Endothelial cell of umbilical vein (primary cell): ENCODE results near the gene KLK3. TPM values are rescaled to one million over a fixed set of nuclear protein-coding genes. Genes with fewer than 3 reads are reported as not detected.

Source experiments
- BruUV-seq: library from RNA; stranded (reverse); fragments of 400-500 nt; replicated peaks from 2 replicates; lab custom pipeline; 2021; lab: Mats Ljungman, UMichigan
- CTCF ChIA-PET: fragments of 300-600, 350-600 bp; sonication (Branson Sonifier 250); formaldehyde crosslinking; loops from one replicate; lab custom pipeline; 2021; ENCODE audit warnings: antibody characterized with exemption, inconsistent platforms; lab: Charles Lee
- POLR2A ChIA-PET: fragments of 300-600, 350-600 bp; sonication (Branson Sonifier 250); formaldehyde crosslinking; loops from one replicate; lab custom pipeline; 2021; ENCODE audit warnings: antibody characterized with exemption, inconsistent platforms; lab: Charles Lee
- DNase-seq: peaks from one replicate; pipeline ENCODE4 v3.0.0-alpha.2; 2011; ENCODE audit warnings: low read depth, low spot score
- FAIRE-seq: peaks from 2 replicates; lab custom pipeline; 2011; peaks lifted over from hg19 to GRCh38; lab: Jason Lieb, UNC
- H2AFZ ChIP-seq: 2 replicates; pipeline ENCODE4 v1.6.0; 2012; ENCODE audit warnings: low read depth, low read length, control low read depth, inconsistent platforms
- H3K27ac ChIP-seq: 2 replicates; pipeline ENCODE4 v1.5.1; 2011; ENCODE audit warnings: low read depth, mild to moderate bottlenecking, control low read depth, low read length, moderate library complexity; ENCODE audit not compliant: insufficient read depth
- H3K27me3 ChIP-seq, 2 experiments: 2 replicates each; pipeline versions ENCODE4 v1.6.0 to v1.6.1; 2011; ENCODE audit warnings: low read length in 2 of 2, mixed read lengths in 1 of 2; ENCODE audit not compliant: control insufficient read depth in 2 of 2, insufficient read depth in 2 of 2
- H3K36me3 ChIP-seq, 2 experiments: 2 replicates in 1 of 2; 3 replicates in 1 of 2; pipeline ENCODE4 v1.5.1; 2011; ENCODE audit warnings: low read length in 2 of 2, mild to moderate bottlenecking in 1 of 2, moderate library complexity in 1 of 2; ENCODE audit not compliant: control insufficient read depth in 2 of 2, insufficient read depth in 2 of 2; ENCODE audit errors: extremely low read depth in 1 of 2
- H3K4me1 ChIP-seq: 3 replicates; pipeline ENCODE4 v1.5.1; 2011; ENCODE audit warnings: mild to moderate bottlenecking, low read length; ENCODE audit not compliant: control insufficient read depth, insufficient read depth; ENCODE audit errors: extremely low read depth
- H3K4me2 ChIP-seq: 2 replicates; pipeline ENCODE4 v1.6.1; 2011; ENCODE audit warnings: low read length, control low read depth, mixed read lengths; ENCODE audit not compliant: insufficient read depth
- H3K4me3 ChIP-seq, 3 experiments: fragments of 200-600 bp in 1 of 3; sonication (generic), shearing (Covaris generic) in 1 of 3; replicated peaks in 1 of 3; 2 replicates each; pipeline ENCODE4 v1.5.1; 2011 to 2016; ENCODE audit warnings: control low read depth in 3 of 3, low read length in 3 of 3, mild to moderate bottlenecking in 2 of 3, inconsistent platforms in 1 of 3, low read depth in 1 of 3, moderate library complexity in 1 of 3; ENCODE audit not compliant: insufficient read depth in 1 of 3
- H3K79me2 ChIP-seq: 2 replicates; pipeline ENCODE4 v1.6.0; 2012; ENCODE audit warnings: low read length, inconsistent platforms; ENCODE audit not compliant: control insufficient read depth, insufficient read depth
- H3K9ac ChIP-seq: replicated peaks from 2 replicates; pipeline ENCODE3; 2011; ENCODE audit warnings: low read length, control low read depth; ENCODE audit not compliant: insufficient read depth; ENCODE audit errors: extremely low read depth
- H3K9me1 ChIP-seq: replicated peaks from 3 replicates; pipeline ENCODE4 v1.6.0; 2011; ENCODE audit warnings: mild to moderate bottlenecking, low read length; ENCODE audit not compliant: control insufficient read depth, insufficient read depth; ENCODE audit errors: extremely low read depth
- H3K9me3 ChIP-seq: replicated peaks from 2 replicates; pipeline ENCODE4 v1.5.1; 2012; ENCODE audit warnings: low read length, inconsistent platforms; ENCODE audit not compliant: control insufficient read depth, insufficient read depth
- H4K20me1 ChIP-seq: replicated peaks from 2 replicates; pipeline ENCODE3; 2011; ENCODE audit warnings: mild to moderate bottlenecking, low read length; ENCODE audit not compliant: control insufficient read depth, insufficient read depth; ENCODE audit errors: extremely low read depth
- CTCF ChIP-seq, 2 donors: IDR thresholded peaks; 1 replicate in 1 of 2; 2 replicates in 1 of 2; pipeline ENCODE4 v1.5.1; 2011; ENCODE audit warnings: low read length in 2 of 2, mild to moderate bottlenecking in 2 of 2, moderate library complexity in 2 of 2, control low read depth in 1 of 2, inconsistent platforms in 1 of 2, low read depth in 1 of 2; ENCODE audit not compliant: insufficient read depth in 1 of 2; ENCODE audit errors: extremely low read depth in 1 of 2
- EZH2 ChIP-seq: IDR thresholded peaks from 2 replicates; pipeline ENCODE4 v1.6.1; 2012; ENCODE audit warnings: borderline replicate concordance, low read depth, mild to moderate bottlenecking, moderate library complexity, low read length, inconsistent platforms; ENCODE audit not compliant: severe bottlenecking
- GATA2 ChIP-seq: IDR thresholded peaks from 2 replicates; pipeline ENCODE4 v1.7.0; 2011; ENCODE audit warnings: low read depth, mild to moderate bottlenecking, moderate library complexity, mixed read lengths, low read length; ENCODE audit not compliant: insufficient read length, insufficient read depth
- JUN ChIP-seq: IDR thresholded peaks from 2 replicates; pipeline ENCODE4 v1.6.1; 2011; ENCODE audit warnings: borderline replicate concordance, low read depth; ENCODE audit not compliant: insufficient read length, insufficient read depth
- MAX ChIP-seq: IDR thresholded peaks from 2 replicates; pipeline ENCODE4 v1.6.1; 2011; ENCODE audit not compliant: insufficient read depth, insufficient read length
- MYC ChIP-seq: IDR thresholded peaks from one replicate; pipeline ENCODE4 v1.6.1; 2011; ENCODE audit warnings: mild to moderate bottlenecking, low read depth, low read length
- POLR2A ChIP-seq: IDR thresholded peaks from 2 replicates; pipeline ENCODE4 v1.6.1; 2012; ENCODE audit warnings: low read depth, mild to moderate bottlenecking, control low read depth, low read length
- POLR2AphosphoS5 ChIP-seq: IDR thresholded peaks from 2 replicates; pipeline ENCODE4 v1.6.1; 2012; ENCODE audit warnings: low read depth, mild to moderate bottlenecking, control low read depth, low read length, moderate library complexity; ENCODE audit not compliant: insufficient read depth
- dilution Hi-C: fragments of 300-500 bp; cut with MboI; formaldehyde crosslinking; loops from one replicate; pipeline ENCODE4 v1.15.0; 2019; ENCODE audit warnings: low sequenced_read_pairs; ENCODE audit not compliant: extremely low pct_ligation_motif_present
- intact Hi-C: fragments of 100-400 bp; cut with micrococcal nuclease; formaldehyde crosslinking; loops from one replicate; pipeline ENCODE4 v1.10.0; 2022
- polyA plus RNA-seq, 4 experiments: library from polyadenylated mRNA; depleted of rRNA in 3 of 4; stranded (reverse) in 3 of 4; unstranded in 1 of 4; fragments of >200 nt; gene quantifications; 2 replicates each; pipeline versions ENCODE4 v1.2.1 to v1.2.3, GENCODE V29; 2011 to 2012; ENCODE audit warnings: missing spikeins in 1 of 4
- total RNA-seq: library from RNA; stranded (reverse); gene quantifications from 2 replicates; pipeline ENCODE4 v1.2.3, GENCODE V29; 2021

The KLK3 gene
- total and polyA plus RNA-seq, 2 donors (not counting 3 experiments of a cell fraction or from before 2014, with no cell fraction given), result not detected

- dilution Hi-C loops (no loop called here), intact Hi-C loops (no loop called here)
- Histone ChIP-seq H3K27ac (no peak overlapping the region), H3K4me2 (no peak overlapping the region), H3K9me3 (no peaks in the 10 kb centered on the region), H3K36me3 (no peaks in the 10 kb centered on the region), H2AFZ (no peak overlapping the region), H3K9me1 (no peaks in the 10 kb centered on the region), H3K4me3 (no peak overlapping the region), H3K4me1 (no peaks in the 10 kb centered on the region), H3K79me2 (no peaks in the 10 kb centered on the region), H3K27me3 (no peaks in the 10 kb centered on the region), H3K9ac (no peak overlapping the region), H4K20me1 (no peaks in the 10 kb centered on the region)
- FAIRE-seq, result no peak
- ChIA-PET POLR2A (no interaction called here), CTCF (no interaction called here)
- TF ChIP-seq MYC, result no peak
- no peak for TF ChIP-seq CTCF (IDR thresholded peaks at IDR 0.05; ENCODE audit: extremely low read depth in 1 of 2, insufficient read depth in 1 of 2, low read depth in 1 of 2, low read length in 2 of 2)
- no peak for TF ChIP-seq EZH2
- no peak for TF ChIP-seq POLR2A
- TF ChIP-seq MAX, result no peak
- TF ChIP-seq GATA2, result no peak
- TF ChIP-seq JUN, result no peak
- TF ChIP-seq POLR2AphosphoS5, result no peak
- DNase-seq, result no peak
- no TSS peak for BruUV-seq
Measured at GRCh38 chr19:50843205-50843604, 11.5 kb upstream of the KLK3 start.
